Cerebellar nuclear complex (tissue), 1 donor: Measurements from ENCODE around the gene ZSWIM5.
"Not testable (repeated sequence)": the region's sequence is repeated elsewhere in the genome, so short reads cannot be mapped to it uniquely, and the experiment has no call there.

ENCODE experiments used
- DNase-seq, 2 experiments: peaks; one replicate each; lab custom pipeline; 2025; lab: John Stamatoyannopoulos, UW

The ZSWIM5 gene

GRCh38 chr1:45205910-45206721, at the start of gene ZSWIM5:
ZSWIM5 (minus strand) TSS chr1:45206605; CDS start chr1:45206350, 255 bp downstream.
- peak in 1 of 2 experiments; percentile 58 for DNase-seq

GRCh38 chr1:45254490-45254889, 48.1 kb upstream of the ZSWIM5 start:
- DNase-seq: no peak

- DNase-seq: no peak
Observed at GRCh38 chr1:45250544-45250943, 44.1 kb upstream of the ZSWIM5 start.

GRCh38 chr1:45248004-45248403, 41.6 kb upstream of the ZSWIM5 start:
- DNase-seq: not testable (repeated sequence)

GRCh38 chr1:45246760-45247159, 40.4 kb upstream of the ZSWIM5 start:
- no peak for DNase-seq

GRCh38 chr1:45246359-45246758, 40.0 kb upstream of the ZSWIM5 start:
- not testable (repeated sequence) for DNase-seq

- no peak for DNase-seq
Observed at GRCh38 chr1:45244660-45245059, 38.3 kb upstream of the ZSWIM5 start.

GRCh38 chr1:45243476-45244343, 37.3 kb upstream of the ZSWIM5 start:
- DNase-seq: no peak

GRCh38 chr1:45238846-45239245, 32.4 kb upstream of the ZSWIM5 start:
- no peak for DNase-seq

- DNase-seq: no peak
Observed at GRCh38 chr1:45236136-45236535, 29.7 kb upstream of the ZSWIM5 start.

- DNase-seq: no peak
Observed at GRCh38 chr1:45230537-45230936, 24.1 kb upstream of the ZSWIM5 start.

- no peak for DNase-seq
Observed at GRCh38 chr1:45225598-45225997, 19.2 kb upstream of the ZSWIM5 start.

- not testable (repeated sequence) for DNase-seq
Observed at GRCh38 chr1:45223710-45224109, 17.3 kb upstream of the ZSWIM5 start.

- no peak for DNase-seq
Observed at GRCh38 chr1:45221716-45222115, 15.3 kb upstream of the ZSWIM5 start.

GRCh38 chr1:45216861-45217260, 10.5 kb upstream of the ZSWIM5 start:
- DNase-seq: no peak

- no peak for DNase-seq
Observed at GRCh38 chr1:45216200-45216541, 9.8 kb upstream of the ZSWIM5 start.

- DNase-seq: no peak
Observed at GRCh38 chr1:45215485-45216199, 9.2 kb upstream of the ZSWIM5 start.

- no peak for DNase-seq
Observed at GRCh38 chr1:45213892-45214291, 7.5 kb upstream of the ZSWIM5 start.

GRCh38 chr1:45211076-45211475, 4.7 kb upstream of the ZSWIM5 start:
- no peak for DNase-seq

GRCh38 chr1:45206808-45207623, 611 bp upstream of the ZSWIM5 start:
- DNase-seq: no peak
